Right lobe of liver (tissue), 4 donors: ENCODE data around the gene FUCA2.

Experiments used
- POLR2A ChIP-seq: fragments of 450-650 bp; IDR thresholded peaks from one replicate; pipeline ENCODE4 v1.6.1; 2017; ENCODE audit warnings: antibody characterized with exemption, mild to moderate bottlenecking
- TF ChIP-seq, protein P1 (sequence below), 4 donors: fragments of 200-600 bp in 3 of 4; fragments of 450-650 bp in 1 of 4; IDR thresholded peaks; one replicate each; pipeline versions ENCODE4 v1.5.1 to v1.8.0; 2016 to 2022; ENCODE audit warnings: antibody characterized with exemption in 4 of 4, mild to moderate bottlenecking in 2 of 4
- donor health status: DM: no; HTN: no; CAD: no.
- donor health status: DM: no; HTN: no; CAD: no.
- donor health status: DM: no; HTN: yes; CAD: no.

DNA sequence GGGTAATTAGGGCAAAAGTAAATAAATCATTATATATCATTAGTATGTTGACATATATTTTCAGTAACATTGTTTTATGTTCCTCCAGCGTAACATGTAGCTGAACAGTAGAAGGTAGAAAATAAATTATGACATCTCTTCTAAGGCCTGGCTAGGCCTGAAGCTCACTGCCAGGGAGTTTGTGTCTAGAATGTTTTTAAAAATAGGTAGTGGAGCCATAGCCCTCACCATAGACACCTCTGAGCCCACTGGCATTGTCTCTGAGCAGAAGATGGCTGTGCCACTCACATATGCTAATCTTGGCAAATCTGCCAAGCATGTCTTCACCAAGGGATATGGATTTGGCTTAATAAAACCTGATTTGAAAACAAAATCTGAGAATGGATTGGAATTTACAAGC, 21.3 kb downstream of the FUCA2 start:
- TF ChIP-seq, protein P1, sequence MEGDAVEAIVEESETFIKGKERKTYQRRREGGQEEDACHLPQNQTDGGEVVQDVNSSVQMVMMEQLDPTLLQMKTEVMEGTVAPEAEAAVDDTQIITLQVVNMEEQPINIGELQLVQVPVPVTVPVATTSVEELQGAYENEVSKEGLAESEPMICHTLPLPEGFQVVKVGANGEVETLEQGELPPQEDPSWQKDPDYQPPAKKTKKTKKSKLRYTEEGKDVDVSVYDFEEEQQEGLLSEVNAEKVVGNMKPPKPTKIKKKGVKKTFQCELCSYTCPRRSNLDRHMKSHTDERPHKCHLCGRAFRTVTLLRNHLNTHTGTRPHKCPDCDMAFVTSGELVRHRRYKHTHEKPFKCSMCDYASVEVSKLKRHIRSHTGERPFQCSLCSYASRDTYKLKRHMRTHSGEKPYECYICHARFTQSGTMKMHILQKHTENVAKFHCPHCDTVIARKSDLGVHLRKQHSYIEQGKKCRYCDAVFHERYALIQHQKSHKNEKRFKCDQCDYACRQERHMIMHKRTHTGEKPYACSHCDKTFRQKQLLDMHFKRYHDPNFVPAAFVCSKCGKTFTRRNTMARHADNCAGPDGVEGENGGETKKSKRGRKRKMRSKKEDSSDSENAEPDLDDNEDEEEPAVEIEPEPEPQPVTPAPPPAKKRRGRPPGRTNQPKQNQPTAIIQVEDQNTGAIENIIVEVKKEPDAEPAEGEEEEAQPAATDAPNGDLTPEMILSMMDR (IDR thresholded peaks at IDR 0.05), result no peak
- TF ChIP-seq POLR2A, result no peak
